NCI-H187 treated with DMSO at 0.1 percent for 48 hours (cell line): ENCODE measurements around the gene TLE5.
"Not testable (repeated sequence)": the region's sequence is repeated elsewhere in the genome, so short reads cannot be mapped to it uniquely, and the experiment has no call there.

Source experiments
- DNase-seq: peaks from one replicate; lab custom pipeline; 2025; lab: John Stamatoyannopoulos, UW

The TLE5 gene

DNA sequence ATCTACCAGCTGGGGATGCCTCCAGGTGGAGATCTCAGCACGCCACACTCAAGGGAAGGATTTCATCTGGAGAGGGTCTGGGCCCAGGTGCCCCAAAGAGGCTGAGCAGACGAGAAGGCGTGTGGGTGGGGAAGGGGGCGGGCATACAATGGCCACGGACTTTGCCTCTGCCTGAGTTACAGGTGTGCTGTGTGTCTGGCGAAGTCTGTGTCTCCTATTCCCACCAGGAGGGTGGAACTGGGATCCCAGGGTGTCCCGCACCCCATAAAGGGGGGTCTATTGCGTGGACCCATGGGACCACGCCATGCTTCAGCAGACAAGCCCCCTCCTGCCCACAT lies 36.8 kb downstream of the TLE5 start:
- DNase-seq: no peak

DNA sequence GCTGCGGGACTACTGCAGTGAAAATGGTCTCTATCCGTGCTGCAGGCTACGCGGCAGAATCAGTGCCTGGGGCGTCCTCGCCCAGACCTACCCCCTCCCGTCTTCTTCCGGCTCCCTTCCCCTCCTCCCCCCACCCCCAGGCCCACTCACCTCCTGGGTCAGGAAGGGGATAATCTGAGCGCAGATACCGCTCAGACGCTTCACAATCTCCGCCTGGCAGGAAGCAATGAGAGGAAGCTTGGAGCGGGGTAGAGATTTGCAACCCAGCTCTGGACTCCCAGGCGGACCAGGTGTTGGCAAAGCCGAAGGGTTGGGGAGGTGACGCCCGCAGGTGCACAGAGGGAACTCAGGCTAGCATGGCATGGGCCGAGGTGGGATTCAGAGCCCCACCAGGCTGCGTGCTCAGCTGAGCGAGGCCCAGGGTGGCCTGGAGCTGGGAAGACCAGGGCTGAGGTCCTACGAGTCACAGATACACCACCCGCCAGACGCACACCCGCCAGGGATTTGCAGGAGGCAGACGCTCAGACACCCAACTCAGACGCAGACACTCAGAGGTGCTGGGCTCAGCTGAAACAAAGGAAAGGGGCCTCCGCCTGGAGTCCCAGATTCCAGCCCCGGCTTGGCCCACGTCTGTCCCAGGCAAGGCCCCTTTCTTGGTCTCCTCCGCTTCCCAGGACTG lies 37.3 kb downstream of the TLE5 start:
- DNase-seq: no peak

DNA sequence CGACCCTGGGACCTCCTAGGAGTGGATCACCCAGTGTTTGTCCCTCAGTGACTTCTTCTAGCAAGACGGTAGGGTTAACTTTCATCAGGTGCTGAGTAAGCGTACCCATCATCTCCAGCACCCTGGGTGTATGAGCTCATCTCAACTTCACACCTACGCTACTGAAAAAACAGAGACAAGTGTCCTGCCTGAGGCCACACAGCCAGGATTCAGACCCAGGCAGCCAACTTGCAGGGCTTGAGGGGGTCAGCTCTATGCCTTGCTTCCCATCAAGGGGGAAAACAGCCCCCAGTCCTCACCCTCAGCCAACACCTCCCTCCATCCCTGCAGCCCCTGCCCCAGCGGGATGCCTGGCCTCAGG lies 37.8 kb downstream of the TLE5 start:
- DNase-seq: no peak

DNA sequence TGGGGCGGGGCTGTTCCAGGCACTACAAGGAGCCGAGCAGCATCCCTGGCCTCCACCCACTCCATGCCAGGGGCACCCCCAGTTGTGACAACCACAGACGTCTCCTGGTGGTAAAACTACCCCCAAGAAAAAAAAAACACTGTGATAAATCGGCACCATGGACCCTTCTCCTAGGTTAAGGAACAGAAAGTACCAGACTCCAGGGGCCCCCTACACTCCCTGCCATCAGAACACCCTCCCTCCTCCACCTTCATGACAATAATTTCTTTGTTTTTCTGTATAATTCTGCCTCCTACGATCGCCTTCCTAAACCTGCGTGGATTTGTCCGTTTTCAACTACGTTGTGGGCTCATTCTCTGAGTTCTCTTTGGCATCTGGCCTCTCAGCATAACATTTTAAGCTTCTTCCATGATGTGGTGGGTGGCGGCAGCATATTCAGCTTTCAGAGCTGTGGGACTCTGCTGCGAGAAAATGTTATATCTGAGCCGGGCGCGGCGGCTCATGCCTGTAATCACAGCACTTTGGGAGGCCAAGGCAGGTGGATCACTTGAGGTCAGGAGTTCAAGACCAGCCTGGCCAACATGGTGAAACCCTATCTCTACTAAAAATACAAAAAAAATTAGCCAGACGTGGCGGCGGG lies 41.9 kb downstream of the TLE5 start:
- no peak for DNase-seq

DNA sequence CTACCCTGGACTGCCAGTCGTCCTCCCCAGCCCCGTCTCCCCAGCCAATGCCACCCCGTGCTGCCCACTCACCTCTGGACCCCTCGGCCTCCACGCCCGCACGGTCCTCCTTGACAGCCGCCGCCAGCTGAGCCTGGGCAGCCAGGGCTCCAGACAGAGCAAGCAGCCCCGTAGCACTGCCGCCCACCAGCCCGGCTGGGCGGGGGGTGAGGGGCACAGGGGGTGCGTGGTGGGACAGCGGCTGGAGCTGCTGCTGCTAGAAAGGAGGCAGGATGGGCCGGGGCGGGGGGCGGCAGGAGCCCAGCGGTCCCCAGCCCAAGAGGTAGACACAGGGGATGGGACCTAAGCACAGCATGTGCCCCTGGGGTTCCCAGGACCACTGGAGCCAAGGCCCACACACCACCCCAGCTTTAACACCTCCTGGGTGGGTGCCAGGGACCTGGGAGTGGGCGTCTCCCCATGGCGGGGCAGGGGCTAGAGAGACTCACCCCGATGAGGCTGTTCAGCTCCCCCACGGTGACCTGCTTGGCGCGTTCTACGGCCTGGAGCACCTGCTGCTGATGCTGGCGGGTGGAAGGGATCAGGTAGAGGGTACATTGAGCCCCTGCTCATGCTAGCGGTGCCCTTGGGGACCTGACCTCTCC lies 43.0 kb downstream of the TLE5 start:
- no peak for DNase-seq

DNA sequence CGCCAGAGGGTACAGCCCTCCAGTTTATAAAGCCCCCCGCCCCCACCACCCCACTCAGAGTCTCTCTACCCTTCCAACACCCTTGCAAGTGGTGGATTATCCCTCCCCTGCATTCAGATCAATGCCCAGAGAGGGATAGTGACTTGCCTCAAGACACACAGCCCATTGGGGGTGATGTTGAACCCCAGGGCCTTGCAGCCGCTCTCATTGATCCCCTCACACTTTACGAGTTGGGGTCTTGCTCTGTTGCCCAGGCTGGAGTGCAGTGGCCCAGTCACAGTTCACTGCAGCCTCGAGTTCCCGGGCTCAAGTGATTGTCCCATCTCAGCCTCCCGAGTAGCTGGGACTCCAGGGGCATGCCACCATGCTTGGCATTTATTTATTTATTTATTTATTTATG lies 44.4 kb downstream of the TLE5 start:
- no peak for DNase-seq

- no peak for DNase-seq
These were observed 46.9 kb downstream of the TLE5 start for GRCh38 chr19:3015126-3016057.

- DNase-seq: no peak
These were observed 48.2 kb downstream of the TLE5 start for GRCh38 chr19:3014135-3014534.

DNA sequence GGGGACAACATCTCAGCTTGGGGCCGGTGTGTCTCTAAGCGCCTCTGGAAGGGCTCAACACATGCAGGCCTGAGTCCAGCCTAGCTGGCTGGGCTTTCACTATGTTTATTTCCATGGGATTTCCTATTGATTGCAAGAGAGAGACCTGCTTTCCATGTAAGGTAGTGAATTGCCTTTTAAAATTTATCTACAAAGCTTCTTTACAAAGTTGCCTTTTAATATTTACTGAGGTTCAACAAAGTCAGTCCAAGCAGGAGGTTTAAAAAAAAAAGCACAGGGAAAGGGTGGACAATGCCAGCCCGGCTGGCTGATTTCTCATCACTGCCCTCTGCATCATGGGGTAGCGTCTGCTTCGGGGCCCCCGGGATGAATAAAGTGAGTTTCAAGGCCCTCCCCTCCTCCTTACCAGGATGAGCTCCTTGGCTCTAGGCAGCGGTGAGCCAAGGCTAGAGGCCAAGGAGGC lies 49.0 kb downstream of the TLE5 start:
- no peak for DNase-seq

DNA sequence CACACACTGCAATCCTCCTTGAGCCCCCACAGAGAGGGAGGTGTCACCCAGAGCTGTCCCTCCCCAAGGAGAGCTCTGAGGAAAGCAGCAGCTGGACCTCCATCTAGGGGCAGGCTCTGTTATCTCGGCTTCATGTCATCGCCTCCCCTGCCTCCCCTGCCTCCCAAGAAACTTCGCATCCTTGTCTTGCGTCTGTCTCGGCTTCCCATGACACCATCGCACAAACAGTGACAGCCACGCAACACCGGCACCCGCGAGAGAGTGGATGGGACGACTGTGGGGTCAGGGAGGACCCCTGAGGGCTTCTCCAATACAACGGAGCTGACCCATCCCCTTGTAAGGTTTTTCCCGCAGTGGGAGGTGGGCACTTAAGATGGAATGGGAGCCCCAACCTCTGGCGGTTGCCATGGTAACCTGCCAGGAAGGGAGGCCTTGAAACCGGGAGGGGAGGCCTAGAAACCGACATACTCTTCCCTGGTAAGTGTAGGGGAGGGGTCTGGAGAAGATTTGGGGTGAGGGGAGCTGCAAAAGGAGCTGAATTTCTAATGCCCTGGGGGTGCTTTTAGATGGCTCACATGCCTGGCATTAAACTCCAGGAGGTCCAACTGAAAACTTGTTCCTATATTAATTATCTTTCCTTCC lies 49.6 kb downstream of the TLE5 start:
- no peak for DNase-seq

DNA sequence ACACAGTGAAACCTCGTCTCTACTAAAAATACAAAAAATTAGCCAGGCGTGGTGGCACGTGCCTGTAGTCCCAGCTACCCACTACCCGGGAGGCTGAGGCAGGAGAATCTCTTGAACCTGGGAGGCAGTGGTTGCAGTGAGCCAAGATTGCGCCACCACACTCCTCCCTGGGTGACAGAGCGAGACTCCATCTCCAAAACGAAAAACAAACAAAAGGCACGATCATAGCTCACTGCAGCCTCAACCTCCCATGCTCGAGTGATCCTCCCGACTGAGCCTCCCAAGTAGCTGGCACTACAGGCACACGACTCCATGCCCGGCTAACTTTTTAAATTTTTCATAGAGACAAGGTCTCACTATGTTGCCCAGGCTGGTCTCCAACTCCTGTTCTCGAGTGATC lies 50.2 kb downstream of the TLE5 start:
- DNase-seq: not testable (repeated sequence)

DNA sequence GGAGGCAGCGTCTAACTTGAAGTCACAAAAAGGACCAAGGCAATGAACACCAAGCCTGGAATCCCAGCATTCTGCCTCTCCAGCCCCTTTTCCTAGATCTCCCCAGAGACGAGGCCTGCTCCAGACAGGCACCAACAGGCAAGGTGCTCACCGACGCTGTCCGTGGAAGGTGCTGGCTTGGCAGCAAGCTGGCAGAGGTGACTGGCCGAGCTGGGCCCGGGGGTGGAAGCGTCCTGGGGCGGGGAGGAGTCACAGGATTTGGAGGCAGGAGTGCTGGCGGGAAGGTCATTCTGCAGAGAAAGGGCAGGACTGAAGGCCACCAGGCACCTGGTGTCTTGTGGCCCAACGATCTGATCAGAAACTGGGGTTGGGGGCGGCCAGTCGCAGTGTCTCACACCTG lies 51.4 kb downstream of the TLE5 start:
- DNase-seq: no peak

DNA sequence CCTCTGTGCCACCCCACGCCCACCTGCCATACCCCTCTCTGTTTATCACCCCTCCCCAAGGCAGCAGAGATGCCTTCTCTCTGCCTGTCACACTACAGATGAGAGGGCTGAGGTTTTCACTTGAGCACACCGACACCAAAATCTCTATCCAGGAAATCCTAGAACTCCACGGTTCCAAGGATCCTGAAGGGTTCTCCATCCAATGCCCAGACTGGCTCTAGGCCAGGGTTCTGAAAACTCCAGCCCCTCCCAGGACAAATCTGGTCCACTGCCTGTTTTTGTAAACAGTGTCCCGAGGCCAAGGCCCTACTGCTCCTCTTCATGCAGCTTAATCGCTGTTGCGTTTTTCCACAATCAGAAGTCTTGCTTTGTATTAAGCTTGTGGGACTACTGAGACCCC lies 53.3 kb downstream of the TLE5 start:
- no peak for DNase-seq

DNA sequence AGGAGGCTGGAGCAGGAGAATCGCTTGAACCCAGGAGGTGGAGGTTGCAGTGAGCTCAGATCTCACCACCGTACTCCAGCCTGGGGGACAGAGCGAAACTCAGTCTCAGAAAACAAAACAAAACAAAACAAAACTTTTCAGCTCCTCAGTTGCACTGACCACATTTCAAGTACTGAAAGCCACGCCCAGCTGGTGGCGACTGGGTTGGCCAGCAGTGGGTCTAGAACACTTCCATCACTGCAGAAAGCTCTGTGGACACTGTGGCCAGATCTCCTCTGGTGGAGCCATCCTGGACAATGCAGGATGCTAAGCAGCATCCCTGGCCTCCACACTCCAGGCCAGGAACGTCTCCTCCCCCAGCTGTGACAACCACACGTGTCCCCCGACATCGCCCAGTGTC lies 54.3 kb downstream of the TLE5 start:
- DNase-seq: no peak

DNA sequence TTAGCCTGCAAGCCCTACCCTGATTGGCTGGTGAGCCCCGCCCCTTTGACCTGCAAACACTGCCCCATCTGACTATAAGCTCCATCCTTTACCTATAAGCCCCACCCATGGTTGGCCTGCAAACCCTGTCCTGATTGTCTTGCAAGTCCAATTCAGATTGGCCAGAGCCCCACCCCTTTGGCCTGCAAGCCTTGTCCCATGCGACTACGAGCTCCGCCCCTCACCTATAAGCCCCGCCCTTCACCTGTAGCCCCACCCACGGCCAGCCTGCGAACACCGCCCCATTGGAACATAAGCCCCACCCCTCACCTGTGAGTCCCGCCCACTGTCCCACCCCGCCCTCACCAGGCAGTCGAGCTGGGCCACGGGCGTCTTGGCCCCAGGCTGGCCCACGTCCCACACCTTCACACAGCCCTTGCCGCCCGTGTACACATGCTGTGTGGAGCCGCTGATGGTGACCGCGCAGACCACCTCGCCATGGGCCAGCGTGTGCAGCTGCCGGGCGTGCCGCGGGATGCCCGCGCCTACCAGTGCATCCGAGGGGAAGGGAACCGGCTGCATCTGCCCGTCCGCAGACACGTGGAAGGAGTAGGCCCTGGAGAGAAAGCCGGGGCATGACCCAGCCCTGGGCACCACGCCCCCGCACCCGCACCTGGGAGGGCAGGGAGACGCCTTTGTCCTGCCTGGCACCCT lies 56.1 kb downstream of the TLE5 start:
- DNase-seq: no peak

DNA sequence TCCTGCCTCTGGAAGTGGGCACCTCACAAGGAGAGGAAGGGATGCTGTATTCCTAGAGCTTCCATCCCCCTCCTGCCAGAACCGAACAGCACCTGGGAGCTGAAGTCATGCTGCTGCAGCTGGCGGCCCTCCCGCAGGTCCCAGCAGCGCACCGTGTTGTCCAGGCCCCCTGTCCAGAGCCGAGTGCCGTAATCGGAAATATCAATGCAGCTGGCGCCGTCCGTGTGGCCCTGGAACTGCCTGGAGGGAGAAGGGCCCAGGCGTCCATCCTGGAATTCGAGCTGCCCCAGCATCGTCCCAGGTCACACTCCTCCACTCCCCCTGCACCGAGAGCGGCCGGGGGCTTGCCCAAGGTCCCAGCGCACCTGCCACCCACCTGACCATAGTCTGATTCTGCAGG lies 57.0 kb downstream of the TLE5 start:
- no peak for DNase-seq

GRCh38 chr19:3004522-3004921 lies 57.8 kb downstream of the TLE5 start:
- no peak for DNase-seq

GRCh38 chr19:3003046-3003445 lies 59.2 kb downstream of the TLE5 start:
- DNase-seq: no peak
